ENCODE results near the gene DNAJB11.
"Not testable (repeated sequence)": the region's sequence is repeated elsewhere in the genome, so short reads cannot be mapped to it uniquely, and the experiment has no call there.

Gene DNAJB11

DNA sequence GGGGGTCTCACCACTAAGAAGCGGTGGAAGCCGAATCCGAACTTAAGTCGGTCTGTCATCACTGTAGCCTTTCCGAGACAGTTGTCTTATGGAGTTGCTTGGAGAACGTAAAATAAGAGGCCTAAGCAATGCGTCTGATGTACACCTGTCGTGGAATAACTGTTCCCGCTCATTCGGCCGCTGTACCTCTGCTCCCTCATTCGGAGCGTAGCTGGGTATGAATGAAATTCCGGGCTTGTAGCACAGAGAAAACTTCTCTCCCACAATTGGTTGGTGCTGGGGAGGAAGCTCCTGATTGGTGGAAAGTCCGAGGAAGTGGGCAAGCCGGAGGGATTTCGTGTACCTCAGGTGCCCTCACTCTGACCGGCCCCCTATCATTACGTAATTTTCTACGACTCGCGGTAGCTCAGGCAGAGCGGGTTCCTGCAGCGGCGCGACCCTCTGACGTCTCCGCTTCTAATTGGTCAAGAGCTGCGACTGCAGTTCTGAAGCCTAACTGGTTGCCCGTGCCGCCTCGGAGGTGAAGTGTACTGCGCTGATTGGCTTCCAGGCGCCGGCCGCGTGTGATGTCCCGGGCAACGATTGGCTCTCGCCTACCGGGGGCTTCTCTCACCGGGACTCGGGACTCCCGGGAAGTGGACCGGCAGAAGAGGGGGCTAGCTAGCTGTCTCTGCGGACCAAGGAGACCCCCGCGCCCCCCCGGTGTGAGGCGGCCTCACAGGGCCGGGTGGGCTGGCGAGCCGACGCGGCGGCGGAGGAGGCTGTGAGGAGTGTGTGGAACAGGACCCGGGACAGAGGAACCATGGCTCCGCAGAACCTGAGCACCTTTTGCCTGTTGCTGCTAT is at the start of gene DNAJB11:
DNAJB11 (plus strand) TSS at position 625 of the 845 bp plus-strand sequence; CDS start at position 803, 178 bp downstream.
- DNase-seq, result peak; percentile 100

DNA sequence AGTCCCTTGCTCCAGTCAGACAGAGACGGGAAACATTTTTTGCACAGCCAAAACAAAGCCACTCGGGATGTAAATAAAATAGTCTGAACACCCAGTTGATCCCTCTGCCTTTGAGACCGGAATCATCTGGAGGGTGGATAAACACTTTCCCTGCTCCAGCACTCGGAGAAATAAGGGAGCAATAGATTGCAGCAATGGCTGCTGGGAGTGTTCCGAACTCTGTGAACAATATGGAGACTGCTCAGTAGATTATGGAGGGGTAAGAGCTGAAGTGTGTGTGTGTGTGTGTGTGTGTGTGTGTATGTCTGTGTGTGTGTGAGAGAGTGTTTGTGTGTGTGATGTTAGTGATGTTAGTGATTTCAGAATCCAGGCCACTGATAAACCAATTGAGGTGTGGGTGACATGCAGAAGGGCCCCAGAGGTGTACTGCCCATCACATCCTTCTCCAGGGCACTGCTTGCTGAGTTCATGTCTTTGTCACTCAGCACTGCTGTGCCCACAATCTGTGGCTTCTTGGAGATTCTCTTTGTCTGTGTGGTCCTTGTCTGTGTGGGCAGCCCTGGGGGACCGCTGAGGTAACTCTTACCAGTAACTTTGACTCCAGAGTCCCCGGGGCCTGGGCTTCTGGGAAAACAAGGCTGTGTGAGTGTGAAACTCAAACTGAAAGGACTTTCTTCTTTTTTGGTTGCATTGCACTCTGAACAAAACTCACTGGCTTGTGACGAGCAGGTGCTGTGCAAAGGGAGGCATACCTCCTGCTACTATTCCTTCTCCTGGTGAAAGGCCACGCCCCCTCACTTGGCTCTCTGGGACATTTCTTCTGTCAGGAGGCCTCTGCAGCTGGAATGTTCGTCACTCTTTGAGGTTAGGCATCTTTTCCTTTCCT is 49.3 kb upstream of the DNAJB11 start:
- DNase-seq, result no peak

DNA sequence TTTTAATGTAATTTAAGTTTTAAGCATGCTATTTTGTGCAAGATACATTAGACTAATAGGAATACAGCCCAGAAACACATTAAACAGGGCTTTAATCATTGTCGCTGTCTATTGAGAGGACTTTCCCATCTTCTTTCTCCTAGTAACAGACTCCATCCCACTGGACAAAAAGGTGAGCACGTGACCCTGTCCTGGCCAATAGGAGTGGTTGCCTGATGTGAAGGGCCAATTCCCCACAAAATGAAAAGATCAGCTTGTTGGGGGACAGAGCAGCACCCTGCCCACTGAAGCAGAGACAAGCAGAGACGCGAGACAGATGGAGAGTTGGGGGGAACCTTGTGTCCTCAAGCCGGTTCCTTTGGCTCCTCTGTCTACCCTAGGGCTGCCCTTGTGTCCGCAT is 47.5 kb upstream of the DNAJB11 start:
- DNase-seq, result no peak

DNA sequence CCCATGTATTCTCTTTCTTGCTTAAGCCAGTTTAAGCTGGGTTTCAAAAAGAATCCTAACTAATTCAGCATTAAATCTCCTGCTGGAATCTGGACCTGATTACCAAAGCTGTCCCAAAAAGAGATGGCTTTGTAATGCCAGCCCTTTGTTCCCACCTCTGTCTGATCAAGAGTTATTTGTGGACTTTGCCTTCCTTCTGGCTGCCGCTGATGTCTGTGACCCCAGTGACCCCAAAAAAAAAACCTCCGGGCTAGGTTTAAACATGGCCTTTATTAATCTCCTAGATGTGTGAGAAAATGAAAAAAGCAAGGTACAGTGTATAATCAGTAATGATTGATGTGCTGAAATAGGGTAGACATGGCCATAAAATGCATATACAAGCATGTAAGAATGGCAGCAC is 47.1 kb upstream of the DNAJB11 start:
- DNase-seq, result no peak

DNA sequence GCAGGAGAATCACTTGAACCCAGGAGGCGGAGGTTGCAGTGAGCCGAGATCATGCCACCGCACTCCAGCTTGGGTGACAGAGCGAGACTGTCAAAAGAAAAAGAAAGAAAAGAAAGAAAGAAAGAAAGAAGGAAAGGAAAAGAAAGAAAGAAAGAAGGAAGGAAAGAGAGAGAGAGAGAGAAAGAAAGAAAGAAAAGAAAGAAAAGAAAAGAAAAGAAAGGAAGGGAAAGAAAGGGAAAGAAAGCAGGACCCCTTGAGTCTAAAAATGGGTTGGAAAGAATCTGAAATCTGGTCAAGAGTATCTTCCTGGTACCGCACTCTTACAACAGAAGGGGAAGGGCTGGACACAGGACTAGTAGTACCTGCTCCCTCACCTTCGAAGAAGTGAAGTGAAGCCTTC is 45.9 kb upstream of the DNAJB11 start:
- no peak for DNase-seq

DNA sequence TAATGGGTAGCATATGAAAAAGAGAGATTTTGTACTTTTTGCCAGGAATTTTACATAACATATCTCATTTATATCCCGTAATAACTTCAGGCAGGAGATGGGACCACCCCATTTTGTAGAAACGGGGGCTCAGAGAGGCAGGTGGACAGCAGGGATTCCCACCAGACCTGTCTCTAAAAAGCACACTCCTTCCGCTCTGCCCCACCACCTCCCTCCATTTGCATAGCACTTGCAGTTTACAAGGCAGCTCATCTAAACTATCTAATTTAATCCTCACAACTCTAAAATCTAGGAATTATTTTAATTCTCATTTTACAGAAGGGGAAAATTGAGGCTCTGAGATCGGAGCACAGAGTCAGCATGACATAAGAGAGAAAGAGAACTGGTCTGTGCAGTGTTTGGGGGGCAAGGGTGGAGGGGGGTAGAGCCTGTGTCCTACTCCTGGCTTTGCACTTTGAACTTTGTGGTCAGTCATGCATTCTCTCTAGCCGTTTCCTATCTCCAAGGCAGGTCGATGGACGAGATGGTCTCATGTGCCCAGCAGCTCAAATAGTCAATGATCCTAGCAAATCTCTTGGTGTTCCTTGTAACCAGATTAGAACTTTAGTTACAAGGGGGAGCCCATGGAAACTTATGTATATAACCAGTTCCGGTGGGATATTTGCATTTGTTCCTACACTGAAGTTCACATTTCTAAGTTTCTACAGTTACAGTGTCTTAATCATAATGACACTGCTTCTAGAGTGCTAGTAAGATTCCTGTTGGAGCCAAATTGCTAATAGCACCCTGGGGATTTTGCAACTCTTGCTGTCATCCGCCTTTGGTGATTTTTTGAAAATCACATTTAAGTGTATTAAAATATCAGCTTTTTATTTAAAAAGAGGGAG is 44.9 kb upstream of the DNAJB11 start:
- no peak for DNase-seq

DNA sequence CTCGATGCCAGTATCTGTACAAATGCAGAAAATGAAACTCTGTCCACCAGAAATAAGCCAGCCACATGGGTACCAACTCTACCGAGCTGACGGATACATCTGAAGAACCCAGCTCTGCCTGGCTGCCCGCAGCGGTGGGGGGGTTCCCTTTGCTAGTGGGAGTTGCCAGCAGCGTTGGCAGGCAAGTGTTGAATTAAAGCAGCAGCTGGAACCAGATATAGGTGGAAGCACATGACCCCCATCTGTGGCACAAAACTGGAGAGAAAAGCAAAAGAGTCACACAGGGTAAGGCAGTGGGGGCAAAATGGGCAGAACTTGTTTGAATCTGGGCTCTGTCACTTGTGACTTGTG is 44.3 kb upstream of the DNAJB11 start:
- DNase-seq, result no peak

DNA sequence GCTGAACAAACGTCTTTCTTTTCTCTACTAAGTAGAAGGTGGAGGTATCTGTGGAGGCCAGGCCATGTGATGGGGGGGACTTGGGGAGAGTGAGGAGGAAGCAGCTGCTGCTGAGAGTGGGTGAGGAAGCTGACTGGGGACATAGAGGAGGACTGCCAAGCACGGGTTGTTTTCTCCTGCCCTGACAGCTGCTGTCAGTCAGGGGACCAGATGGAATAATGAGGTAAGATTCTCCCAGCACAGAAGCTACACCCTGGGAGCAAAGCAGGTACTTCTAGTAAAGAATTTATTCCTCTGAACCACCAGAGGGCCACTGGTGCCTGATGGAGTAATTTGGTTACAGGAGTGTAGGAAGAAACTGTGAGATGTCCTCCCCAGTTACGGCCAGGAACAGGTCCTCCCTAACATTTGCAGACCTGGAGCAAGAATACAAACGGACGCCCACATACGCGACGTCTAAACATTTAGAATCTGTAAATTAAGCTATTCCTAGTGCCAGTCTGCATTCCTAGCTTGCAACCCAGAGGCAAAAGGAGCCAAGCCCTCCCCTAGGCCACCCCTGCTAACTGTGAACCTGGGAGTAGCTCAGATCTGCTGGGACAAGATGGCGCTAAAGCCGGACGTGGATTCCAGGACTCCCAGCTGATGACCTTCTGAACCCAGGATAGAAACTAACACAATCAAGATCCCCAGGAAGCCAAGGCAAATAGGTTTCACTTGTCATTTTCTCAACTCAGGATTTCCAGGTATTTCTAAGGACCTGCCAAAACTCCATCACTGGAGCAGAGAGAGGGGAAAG is 41.1 kb upstream of the DNAJB11 start:
- peak in 1 of 2 experiments; percentile 10 for DNase-seq

DNA sequence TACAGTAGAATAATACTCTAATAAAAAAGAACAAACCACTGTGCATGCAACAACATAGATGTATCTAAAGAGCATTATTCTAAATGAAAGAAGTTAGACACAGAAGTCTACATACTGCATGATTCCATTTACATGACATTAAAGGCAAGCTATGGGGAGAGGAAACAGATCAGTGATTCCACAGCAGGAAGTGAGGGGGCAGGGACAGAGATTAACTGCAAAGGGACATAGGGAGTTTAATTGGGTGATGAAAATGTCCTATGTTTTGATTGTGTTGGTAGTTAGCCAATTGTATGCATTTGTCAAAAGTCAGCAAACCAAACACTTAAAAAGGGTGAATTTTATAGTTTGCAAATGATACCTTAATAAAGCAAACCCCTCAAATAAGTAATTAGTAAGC is 40.1 kb upstream of the DNAJB11 start:
- DNase-seq, result no peak

DNA sequence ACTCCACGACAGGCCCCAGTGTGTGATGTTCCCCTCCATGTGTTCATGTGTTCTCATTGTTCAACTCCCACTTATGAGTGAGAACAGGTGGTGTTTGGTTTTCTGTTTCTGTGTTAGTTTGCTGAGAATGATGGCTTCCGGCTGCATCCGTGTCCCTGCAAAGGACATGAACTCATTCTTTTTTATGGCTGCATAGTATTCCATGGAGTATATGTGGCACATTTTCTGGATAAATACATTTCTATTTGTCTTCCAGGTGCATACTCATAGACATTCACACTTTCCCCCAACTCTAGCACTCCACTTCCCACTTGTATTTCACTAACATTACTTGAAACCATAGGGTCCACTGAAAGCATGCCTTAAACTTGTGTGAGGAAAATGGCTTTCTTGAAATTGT is 38.8 kb upstream of the DNAJB11 start:
- not testable (repeated sequence) for DNase-seq

DNA sequence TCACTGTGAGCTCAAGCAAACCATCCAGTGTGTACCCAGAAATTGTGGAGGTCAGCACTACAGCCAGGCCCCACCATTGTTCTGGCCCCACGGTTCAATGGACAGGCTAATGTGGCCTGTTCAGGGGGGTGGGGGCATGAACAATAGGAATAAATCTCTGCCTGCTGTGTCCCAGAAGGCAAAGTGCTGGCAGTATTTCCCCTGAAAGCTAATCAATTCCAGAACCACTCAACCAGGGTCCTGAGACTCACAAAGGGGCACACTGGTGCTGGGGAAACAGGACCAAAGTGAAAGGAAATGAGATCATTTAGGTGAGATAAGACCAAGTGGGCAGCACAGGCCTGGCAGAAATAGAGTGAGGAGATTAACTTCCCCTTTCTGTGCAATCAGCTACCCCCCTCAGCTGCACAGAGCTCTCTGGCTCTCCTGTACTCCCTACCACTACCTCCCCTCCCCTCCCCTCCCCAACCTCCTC is 37.9 kb upstream of the DNAJB11 start:
- DNase-seq, result peak; percentile 65 to 70

DNA sequence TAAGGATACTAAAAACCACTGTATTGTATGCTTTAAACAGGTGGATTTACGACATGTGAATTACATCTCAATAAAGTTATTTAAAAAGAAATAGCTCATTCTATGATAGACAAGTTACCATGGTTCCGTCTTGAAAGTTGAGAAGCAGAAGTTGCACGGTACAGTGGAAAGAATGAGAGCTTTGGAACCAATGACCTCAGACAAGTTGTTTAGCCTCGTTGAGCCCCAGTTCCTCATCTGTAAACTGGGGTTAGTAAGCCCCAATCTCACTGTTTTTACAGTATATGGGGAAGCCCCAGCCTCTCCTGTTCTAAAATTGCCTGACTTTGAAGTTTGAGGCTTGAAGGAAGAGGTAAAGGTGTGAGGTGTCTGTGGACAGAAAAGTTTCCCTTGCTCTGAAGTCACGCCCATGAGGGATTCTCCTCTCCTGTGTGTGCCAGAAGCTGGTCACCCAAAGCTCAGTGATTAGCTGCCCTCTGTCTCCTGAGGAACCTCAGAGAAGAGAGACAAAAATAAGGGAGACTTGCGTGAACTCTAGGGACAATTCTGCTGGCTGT is 36.3 kb upstream of the DNAJB11 start:
- DNase-seq, result peak; percentile 77 to 87

DNA sequence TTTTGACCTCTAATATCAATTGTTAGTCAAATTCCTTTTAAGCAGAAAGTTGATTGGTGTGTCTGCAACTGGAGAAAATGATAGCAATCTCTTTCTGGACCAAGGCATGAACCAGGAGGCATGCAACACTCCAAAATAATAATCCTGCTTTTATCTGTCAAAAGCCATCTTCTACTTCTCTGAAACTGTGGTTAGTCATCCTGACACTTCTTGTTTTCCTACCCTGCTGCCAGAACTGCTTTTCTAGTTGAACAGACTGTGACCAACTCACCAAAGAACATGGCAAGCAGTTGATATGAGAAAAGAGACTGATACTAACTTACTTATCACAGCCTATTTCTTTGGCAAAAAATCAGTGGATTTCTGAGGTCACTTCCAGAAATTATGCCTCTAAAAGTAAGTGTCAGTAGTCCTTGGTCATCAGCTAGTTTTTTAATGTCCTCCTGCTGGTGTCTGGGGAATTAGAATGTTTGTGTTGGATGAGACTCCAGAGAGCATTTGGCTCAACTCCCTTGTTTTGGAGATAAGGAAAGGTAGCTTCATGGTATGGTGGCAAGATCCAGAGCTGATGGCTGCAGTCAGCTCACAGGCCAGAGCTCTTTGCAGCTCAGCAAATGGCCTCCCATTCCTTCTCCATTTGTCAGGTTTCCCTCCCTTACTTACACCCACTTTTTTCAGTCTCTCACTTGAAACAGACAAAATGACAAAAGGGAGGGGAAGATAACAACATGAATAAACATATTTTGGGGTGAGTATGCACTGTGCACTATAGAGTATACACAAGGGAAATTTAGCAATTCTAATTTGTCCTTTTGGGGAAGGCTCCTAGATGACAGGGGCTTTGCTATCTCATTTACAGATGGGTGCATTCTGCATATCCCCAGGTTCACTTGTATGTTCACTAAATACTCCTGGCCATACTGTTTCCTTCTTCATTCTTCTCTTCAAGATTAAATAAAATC is 33.4 kb upstream of the DNAJB11 start:
- peak; percentile 44 to 51 for DNase-seq

DNA sequence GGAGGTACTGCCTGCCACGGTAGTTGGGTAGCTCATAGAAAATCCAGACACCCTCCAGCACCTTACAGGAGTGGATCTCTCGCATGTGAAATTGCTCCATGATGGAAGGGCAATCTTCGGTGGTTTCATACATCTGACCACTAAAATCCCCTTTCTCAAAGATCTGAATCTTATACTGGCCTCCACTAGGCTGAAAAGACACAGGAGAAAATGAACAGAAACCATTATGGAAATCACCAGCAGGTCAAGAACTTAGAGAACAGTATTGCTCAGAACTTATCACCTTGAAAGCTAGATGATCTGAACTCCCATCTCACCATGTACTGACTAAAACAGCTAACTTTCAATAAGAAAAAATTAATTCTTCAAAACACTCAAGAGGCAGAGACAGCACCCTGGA is 31.7 kb upstream of the DNAJB11 start:
- DNase-seq, result no peak

DNA sequence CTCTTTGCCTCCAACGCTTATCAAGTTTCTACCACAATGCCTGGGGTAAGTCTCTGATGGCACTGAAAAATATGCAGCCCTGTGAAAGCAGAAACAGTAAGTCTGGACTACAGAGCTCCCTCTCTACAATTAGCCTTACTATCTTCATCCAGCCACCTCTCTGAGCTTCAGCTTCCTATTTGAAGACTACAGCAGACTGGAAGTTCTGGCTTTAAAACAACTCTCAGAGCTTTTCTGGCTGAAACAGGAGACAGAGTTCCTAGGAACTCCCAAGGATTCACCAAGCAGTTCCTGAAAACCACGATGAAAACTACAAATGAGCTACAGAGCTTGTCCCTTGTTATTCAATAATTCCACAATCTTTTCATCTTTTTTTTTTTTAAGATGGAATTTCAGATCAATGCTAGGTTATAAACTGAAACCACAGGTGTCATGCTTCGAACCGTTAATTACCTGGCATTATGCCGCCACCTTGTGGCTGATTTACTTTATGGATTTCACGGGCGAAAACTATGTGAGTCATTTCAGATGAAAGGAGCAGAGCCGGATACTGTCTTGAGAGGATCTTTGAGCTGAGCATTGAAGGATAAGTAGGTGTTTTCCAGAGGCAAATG is 30.2 kb upstream of the DNAJB11 start:
- DNase-seq, result peak; percentile 73 to 75

DNA sequence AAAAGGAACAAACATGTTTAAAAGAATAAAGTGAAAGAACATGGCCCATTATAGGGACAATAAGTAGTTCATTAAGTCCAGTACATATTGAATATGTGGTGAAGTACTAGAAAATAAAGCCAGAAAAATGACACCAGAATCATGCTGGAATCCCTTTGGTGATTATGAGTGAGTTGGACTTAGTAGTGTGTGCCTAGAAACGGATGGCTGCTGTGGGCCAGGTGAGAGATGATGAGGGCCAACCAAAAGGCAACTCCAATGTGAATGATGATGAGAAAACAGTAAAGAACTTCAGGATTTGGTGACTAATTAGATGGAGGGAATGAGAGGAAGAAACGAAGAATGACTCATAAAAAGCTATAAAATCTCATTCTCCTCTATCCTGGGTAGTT is 29.7 kb upstream of the DNAJB11 start:
- no peak for DNase-seq

DNA sequence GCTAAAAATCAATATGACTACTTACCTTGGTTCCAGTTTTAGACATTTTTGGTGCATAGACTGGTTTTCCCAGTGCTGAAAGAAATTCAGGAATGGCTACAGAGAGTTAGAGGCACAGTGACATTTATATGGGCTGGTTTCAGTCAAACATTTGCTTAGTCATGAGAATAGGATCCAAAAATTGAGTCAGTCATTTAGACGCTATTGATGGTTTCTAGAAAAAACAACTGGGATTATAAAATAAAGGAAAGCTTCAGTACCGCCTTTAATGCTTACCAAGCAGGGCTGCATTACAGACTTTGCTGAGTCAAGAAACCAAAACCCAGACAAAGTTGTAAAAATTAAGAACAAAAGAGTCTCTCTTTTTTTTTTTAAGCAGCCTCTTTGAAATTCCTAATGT is 26.2 kb upstream of the DNAJB11 start, which contains the start of gene CRYGS:
CRYGS (minus strand) TSS at position 100 of the 400 bp plus-strand sequence; CDS start at position 46, 54 bp downstream.
- no peak for DNase-seq

DNA sequence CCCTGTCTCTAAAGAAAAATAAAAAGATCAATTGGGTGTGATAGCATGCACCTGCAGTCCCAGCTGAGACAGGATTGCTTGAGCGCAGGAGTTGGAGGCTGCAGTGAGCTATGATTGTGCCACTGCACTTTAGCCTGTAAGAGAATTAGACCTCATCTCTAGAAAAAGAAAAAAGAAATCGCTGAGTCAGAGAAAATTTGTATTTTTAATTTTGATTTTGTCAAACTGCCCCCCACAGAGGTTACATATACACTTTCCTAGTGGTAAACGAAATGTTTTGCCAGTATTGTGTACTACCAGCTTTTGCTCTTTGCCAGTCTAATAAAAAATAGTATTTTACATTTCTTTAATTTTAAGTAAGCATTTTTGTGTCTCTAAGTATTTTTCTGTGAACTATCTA is 21.0 kb upstream of the DNAJB11 start:
- no peak for DNase-seq

DNA sequence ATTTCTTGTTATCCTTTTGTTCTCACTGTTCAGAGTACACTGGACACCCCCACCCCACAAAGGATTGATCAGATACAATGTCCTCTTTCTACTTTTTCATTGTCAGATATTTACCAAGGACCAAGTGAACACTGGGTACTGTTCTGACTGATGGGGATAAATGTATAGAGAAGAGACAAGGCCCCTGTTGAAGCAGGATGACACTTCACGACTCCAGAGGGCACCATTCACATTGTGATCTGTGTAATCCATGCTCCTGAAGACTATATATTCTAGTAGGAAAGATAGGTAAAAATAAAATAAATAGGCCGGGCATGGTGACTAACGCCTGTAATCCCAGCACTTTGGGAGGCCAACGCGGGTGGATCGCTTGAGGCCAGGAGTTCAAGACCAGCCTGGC is 19.1 kb upstream of the DNAJB11 start:
- no peak for DNase-seq
